A673 (cell line): ENCODE measurements around the gene CNNM1. TPM values are rescaled to one million over a fixed set of nuclear protein-coding genes. Genes with fewer than 3 reads are reported as not detected.

ENCODE experiments used
- BruUV-seq: library from RNA; stranded (reverse); fragments of 400-500 nt; replicated peaks from 2 replicates; lab custom pipeline; 2021; lab: Mats Ljungman, UMichigan
- CTCF ChIA-PET: fragments of 300-600 bp; sonication (Branson Sonifier 250); formaldehyde crosslinking; loops from one replicate; lab custom pipeline; 2022; ENCODE audit warnings: antibody characterized with exemption; lab: Charles Lee
- POLR2A ChIA-PET: fragments of 300-600 bp; sonication (Branson Sonifier 250); formaldehyde crosslinking; loops from one replicate; lab custom pipeline; 2022; ENCODE audit warnings: antibody characterized with exemption; ENCODE audit not compliant: low non-redundant PET; lab: Charles Lee
- DNase-seq: peaks from one replicate; pipeline ENCODE4 v3.0.0-alpha.2; 2015; ENCODE audit warnings: low spot score
- H3K27ac ChIP-seq: fragments of 200-600 bp; sonication (generic); 2 replicates; pipeline ENCODE4 v1.5.1; 2016; ENCODE audit warnings: mixed run types, low read depth, mild to moderate bottlenecking, mixed read lengths, antibody characterized with exemption, low read length; ENCODE audit not compliant: poor library complexity, severe bottlenecking
- H3K27me3 ChIP-seq: fragments of 200-600 bp; sonication (generic); replicated peaks from 2 replicates; pipeline ENCODE4 v1.6.1; 2017; ENCODE audit warnings: mixed run types, low read depth, mild to moderate bottlenecking, mixed read lengths, antibody characterized with exemption, low read length; ENCODE audit not compliant: insufficient read depth, poor library complexity
- H3K36me3 ChIP-seq: fragments of 200-600 bp; sonication (generic); 2 replicates; pipeline ENCODE4 v1.6.1; 2016; ENCODE audit warnings: mixed run types, mild to moderate bottlenecking, mixed read lengths, antibody characterized with exemption, low read length; ENCODE audit not compliant: insufficient read depth, poor library complexity, severe bottlenecking
- H3K4me1 ChIP-seq: fragments of 200-600 bp; sonication (generic); 2 replicates; pipeline ENCODE4 v1.6.1; 2017; ENCODE audit warnings: mixed run types, mild to moderate bottlenecking, mixed read lengths, antibody characterized with exemption, low read length; ENCODE audit not compliant: insufficient read depth, poor library complexity, severe bottlenecking
- H3K4me3 ChIP-seq: fragments of 200-600 bp; sonication (generic); 2 replicates; pipeline ENCODE4 v1.5.1; 2016; ENCODE audit warnings: low read depth, mixed run types, mild to moderate bottlenecking, mixed read lengths, low read length; ENCODE audit not compliant: poor library complexity, severe bottlenecking
- H3K9me3 ChIP-seq: fragments of 200-600 bp; sonication (generic); 2 replicates; pipeline ENCODE4 v1.6.1; 2016; ENCODE audit warnings: mixed run types, low read depth, mild to moderate bottlenecking, mixed read lengths, antibody characterized with exemption, low read length; ENCODE audit not compliant: poor library complexity, severe bottlenecking
- EZH2 ChIP-seq: fragments of 200-600 bp; sonication (generic); IDR thresholded peaks from 2 replicates; pipeline ENCODE4 v1.6.1; 2017; ENCODE audit warnings: borderline replicate concordance, low read depth, mild to moderate bottlenecking, mixed read lengths, antibody characterized with exemption, low read length; ENCODE audit not compliant: poor library complexity, severe bottlenecking
- intact Hi-C: fragments of 100-400 bp; cut with micrococcal nuclease; formaldehyde crosslinking; loops from one replicate; pipeline ENCODE4 v1.10.0; 2022; ENCODE audit not compliant: unreplicated experiment
- total RNA-seq: library from RNA; stranded (reverse); gene quantifications from 2 replicates; pipeline ENCODE4 v1.2.3, GENCODE V29; 2021
- TF ChIP-seq, protein P1 (sequence below): fragments of 300-800, 200-600 bp; sonication (generic); conservative IDR thresholded peaks from 2 replicates; pipeline ENCODE4 v1.5.1; 2017; ENCODE audit warnings: low read depth, mild to moderate bottlenecking, antibody characterized with exemption, low read length, moderate library complexity, mixed read lengths

Gene CNNM1
- total RNA-seq, 1 experiment from 2014 or later = 0.73 TPM

DNA sequence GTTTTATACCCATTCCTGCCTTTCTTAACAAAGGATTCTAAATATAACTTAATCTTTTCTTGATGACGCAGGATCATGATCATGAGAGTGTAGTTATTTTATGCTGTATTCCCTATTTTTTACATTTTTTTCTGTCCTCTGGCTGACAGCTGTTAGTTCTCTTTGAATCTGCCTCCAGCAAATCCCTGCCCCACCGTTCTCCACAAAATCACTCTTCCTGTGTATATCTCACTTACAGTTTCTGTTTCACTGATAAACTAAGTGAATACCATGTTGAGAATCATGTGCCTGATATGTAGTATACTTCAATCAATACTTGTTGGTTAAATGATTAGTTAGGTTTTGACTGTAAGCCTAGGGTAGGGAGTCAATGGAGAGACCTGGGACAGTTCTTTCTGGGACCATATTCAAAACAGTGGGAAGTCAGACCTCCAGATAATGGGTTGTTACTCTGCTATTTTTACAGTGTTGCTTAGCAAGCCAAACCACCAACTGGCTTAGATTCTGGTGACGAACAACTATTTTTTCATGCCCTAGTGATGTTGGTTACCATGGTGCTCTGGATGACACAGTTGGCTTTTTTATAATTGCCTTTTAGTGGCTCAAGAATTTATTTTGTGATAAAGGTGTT, 12.8 kb downstream of the CNNM1 start:
- no peak for TF ChIP-seq EZH2
- TF ChIP-seq, protein P1, sequence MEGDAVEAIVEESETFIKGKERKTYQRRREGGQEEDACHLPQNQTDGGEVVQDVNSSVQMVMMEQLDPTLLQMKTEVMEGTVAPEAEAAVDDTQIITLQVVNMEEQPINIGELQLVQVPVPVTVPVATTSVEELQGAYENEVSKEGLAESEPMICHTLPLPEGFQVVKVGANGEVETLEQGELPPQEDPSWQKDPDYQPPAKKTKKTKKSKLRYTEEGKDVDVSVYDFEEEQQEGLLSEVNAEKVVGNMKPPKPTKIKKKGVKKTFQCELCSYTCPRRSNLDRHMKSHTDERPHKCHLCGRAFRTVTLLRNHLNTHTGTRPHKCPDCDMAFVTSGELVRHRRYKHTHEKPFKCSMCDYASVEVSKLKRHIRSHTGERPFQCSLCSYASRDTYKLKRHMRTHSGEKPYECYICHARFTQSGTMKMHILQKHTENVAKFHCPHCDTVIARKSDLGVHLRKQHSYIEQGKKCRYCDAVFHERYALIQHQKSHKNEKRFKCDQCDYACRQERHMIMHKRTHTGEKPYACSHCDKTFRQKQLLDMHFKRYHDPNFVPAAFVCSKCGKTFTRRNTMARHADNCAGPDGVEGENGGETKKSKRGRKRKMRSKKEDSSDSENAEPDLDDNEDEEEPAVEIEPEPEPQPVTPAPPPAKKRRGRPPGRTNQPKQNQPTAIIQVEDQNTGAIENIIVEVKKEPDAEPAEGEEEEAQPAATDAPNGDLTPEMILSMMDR = no peak

DNA sequence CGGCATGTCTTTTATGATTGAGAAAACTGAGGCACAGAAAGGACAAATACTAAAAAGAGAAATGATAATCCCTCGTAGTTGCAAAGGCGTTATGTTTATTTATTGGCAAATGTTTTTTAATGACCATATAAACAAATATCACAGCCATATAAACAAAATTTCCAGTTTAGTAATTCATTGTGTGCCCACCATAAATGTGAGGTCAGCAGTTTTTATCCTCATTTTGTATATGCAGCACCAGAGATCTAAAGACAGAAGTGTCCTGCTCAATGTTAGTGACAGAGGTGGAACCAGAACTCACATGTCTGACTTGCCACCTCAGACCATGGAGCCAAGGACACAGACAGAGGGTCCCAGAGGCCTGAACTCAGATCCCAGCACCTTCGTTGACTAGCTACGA, 14.1 kb downstream of the CNNM1 start:
- no peak for TF ChIP-seq EZH2
- TF ChIP-seq, protein P1 = no peak
- no peak overlapping the region for H3K4me3 ChIP-seq
- ChIA-PET CTCF (no interaction called here), POLR2A (no interaction called here)
- H3K36me3 ChIP-seq = no peaks in the 10 kb centered on the region
- intact Hi-C loops = no loop called here
- BruUV-seq = no TSS peak
- no peak for DNase-seq
- H3K4me1 ChIP-seq = no peaks in the 10 kb centered on the region
- H3K27me3 ChIP-seq = peaks cover 19% of the 10 kb centered on the region
- H3K9me3 ChIP-seq = no peaks in the 10 kb centered on the region
- H3K27ac ChIP-seq = no peak overlapping the region

More for the DNA sequence above, 12.8 kb downstream of the CNNM1 start:
- Histone ChIP-seq H3K4me3 (no peak overlapping the region), H3K27me3 (peaks cover 19% of the 10 kb centered on the region), H3K36me3 (no peaks in the 10 kb centered on the region), H3K4me1 (no peaks in the 10 kb centered on the region), H3K27ac (no peak overlapping the region), H3K9me3 (no peaks in the 10 kb centered on the region)
- intact Hi-C loops = no loop called here
- CTCF ChIA-PET = no interaction called here
- BruUV-seq = no TSS peak
- no peak for DNase-seq
- POLR2A ChIA-PET = no interaction called here

DNA sequence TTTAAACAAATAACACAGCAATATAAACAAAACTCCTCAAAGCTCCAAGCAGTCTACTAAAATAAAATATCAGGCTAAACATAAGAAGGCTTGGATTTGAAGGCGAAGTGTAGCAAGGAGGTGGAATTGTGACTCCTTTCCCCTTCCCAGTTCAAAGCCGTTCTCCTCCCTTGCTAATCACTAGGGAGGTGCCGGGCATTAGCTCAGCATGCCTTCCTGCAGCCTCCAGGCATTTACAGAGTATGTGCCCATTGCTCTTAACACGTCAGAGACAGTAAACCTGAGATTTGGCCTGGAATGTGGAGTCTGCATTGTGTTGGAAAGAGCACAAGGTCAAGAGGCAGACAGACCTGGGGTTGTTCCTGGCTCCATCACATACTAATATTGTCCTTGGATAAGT, 15.6 kb downstream of the CNNM1 start:
- Histone ChIP-seq H3K27ac (no peak overlapping the region), H3K9me3 (no peaks in the 10 kb centered on the region), H3K27me3 (peaks cover 16% of the 10 kb centered on the region), H3K36me3 (no peaks in the 10 kb centered on the region), H3K4me1 (no peaks in the 10 kb centered on the region), H3K4me3 (no peak overlapping the region)
- intact Hi-C loops = no loop called here
- TF ChIP-seq, protein P1 = no peak
- no peak for TF ChIP-seq EZH2
- POLR2A ChIA-PET = no interaction called here
- no TSS peak for BruUV-seq
- CTCF ChIA-PET = no interaction called here
- DNase-seq = no peak
